H9 (cell line): ENCODE data around the gene SEC14L5. TPM values are rescaled to one million over a fixed set of nuclear protein-coding genes. Genes with fewer than 3 reads are reported as not detected.

Experiments used
- DNase-seq: peaks from one replicate; pipeline ENCODE4 v3.0.0-alpha.2; 2017
- H2AFZ ChIP-seq: one replicate; pipeline ENCODE4 v1.6.1; 2013; ENCODE audit warnings: mild to moderate bottlenecking, low read length, control low read depth, moderate library complexity
- H2AK5ac ChIP-seq: 2 replicates; pipeline ENCODE4 v1.6.1; 2013; ENCODE audit warnings: low read length, control low read depth, mixed read lengths; ENCODE audit not compliant: insufficient read length
- H2BK120ac ChIP-seq: one replicate; pipeline ENCODE4 v1.6.1; 2013; ENCODE audit warnings: low read depth, mild to moderate bottlenecking, low read length, control low read depth, inconsistent platforms; ENCODE audit not compliant: poor library complexity, severe bottlenecking
- H2BK12ac ChIP-seq: 2 replicates; pipeline ENCODE4 v1.6.1; 2013; ENCODE audit warnings: low read length, control low read depth, mixed read lengths, low read depth; ENCODE audit not compliant: insufficient read length
- H2BK15ac ChIP-seq: 2 replicates; pipeline ENCODE4 v1.6.1; 2013; ENCODE audit warnings: low read depth, low read length, control low read depth
- H2BK20ac ChIP-seq: one replicate; pipeline ENCODE4 v1.6.1; 2013; ENCODE audit warnings: low read depth, mild to moderate bottlenecking, low read length, control low read depth, inconsistent platforms; ENCODE audit not compliant: poor library complexity, severe bottlenecking
- H2BK5ac ChIP-seq: 2 replicates; pipeline ENCODE4 v1.6.1; 2013; ENCODE audit warnings: low read length, control low read depth, mixed read lengths; ENCODE audit not compliant: insufficient read length
- H3K14ac ChIP-seq: 2 replicates; pipeline ENCODE4 v1.6.1; 2013; ENCODE audit warnings: low read length, control low read depth; ENCODE audit not compliant: insufficient read depth
- H3K18ac ChIP-seq: 2 replicates; pipeline ENCODE4 v1.6.1; 2013; ENCODE audit warnings: low read depth, mild to moderate bottlenecking, mixed read lengths, low read length, control low read depth; ENCODE audit not compliant: insufficient read length
- H3K23ac ChIP-seq: 2 replicates; pipeline ENCODE4 v1.6.1; 2013; ENCODE audit warnings: low read length, control low read depth, mixed read lengths, low read depth; ENCODE audit not compliant: insufficient read length
- H3K23me2 ChIP-seq: 2 replicates; pipeline ENCODE4 v1.6.1; 2013; ENCODE audit warnings: low read depth, mild to moderate bottlenecking, mixed read lengths, low read length, control low read depth; ENCODE audit not compliant: insufficient read length, poor library complexity, severe bottlenecking
- H3K27ac ChIP-seq: 2 replicates; pipeline ENCODE4 v1.5.1; 2013; ENCODE audit warnings: low read length, control low read depth, mixed read lengths, low read depth; ENCODE audit not compliant: insufficient read length
- H3K27me3 ChIP-seq: 2 replicates; pipeline ENCODE4 v1.6.1; 2013; ENCODE audit warnings: low read length, control low read depth, inconsistent platforms; ENCODE audit not compliant: insufficient read depth
- H3K4ac ChIP-seq: 2 replicates; pipeline ENCODE4 v1.6.1; 2013; ENCODE audit warnings: low read depth, mild to moderate bottlenecking, control low read depth, inconsistent platforms, low read length, moderate library complexity
- H3K4me1 ChIP-seq: 2 replicates; pipeline ENCODE4 v1.6.1; 2013; ENCODE audit warnings: low read length, control low read depth, inconsistent platforms; ENCODE audit not compliant: insufficient read depth
- H3K4me2 ChIP-seq: 2 replicates; pipeline ENCODE4 v1.6.1; 2013; ENCODE audit warnings: low read length, control low read depth, mixed read lengths; ENCODE audit not compliant: insufficient read length, insufficient read depth
- H3K56ac ChIP-seq: 2 replicates; pipeline ENCODE4 v1.6.1; 2013; ENCODE audit warnings: low read depth, mild to moderate bottlenecking, mixed read lengths, low read length, control low read depth; ENCODE audit not compliant: insufficient read length
- H3K79me1 ChIP-seq: 2 replicates; pipeline ENCODE4 v1.6.1; 2013; ENCODE audit warnings: low read depth, mild to moderate bottlenecking, moderate library complexity, low read length, control low read depth, inconsistent platforms; ENCODE audit not compliant: insufficient read depth, poor library complexity, severe bottlenecking
- H3K79me2 ChIP-seq: 2 replicates; pipeline ENCODE4 v1.6.1; 2013; ENCODE audit warnings: low read length, control low read depth, inconsistent platforms; ENCODE audit not compliant: insufficient read depth
- H3K9ac ChIP-seq: 2 replicates; pipeline ENCODE4 v1.6.1; 2013; ENCODE audit warnings: low read length, control low read depth, mixed read lengths; ENCODE audit not compliant: insufficient read length; ENCODE audit errors: extremely low read depth
- H3K9me3 ChIP-seq: one replicate; pipeline ENCODE4 v1.6.1; 2013; ENCODE audit warnings: low read depth, low read length, inconsistent platforms; ENCODE audit not compliant: control insufficient read depth
- H3T11ph ChIP-seq: one replicate; pipeline ENCODE4 v1.6.1; 2013; ENCODE audit warnings: mild to moderate bottlenecking, low read length, control low read depth, inconsistent platforms
- H4K20me1 ChIP-seq: one replicate; pipeline ENCODE4 v1.6.1; 2013; ENCODE audit not compliant: control insufficient read depth, insufficient read length, insufficient read depth
- H4K5ac ChIP-seq: 2 replicates; pipeline ENCODE4 v1.6.1; 2013; ENCODE audit warnings: low read depth, mild to moderate bottlenecking, mixed read lengths, low read length, control low read depth; ENCODE audit not compliant: insufficient read length
- H4K8ac ChIP-seq: replicated peaks from 2 replicates; pipeline ENCODE4 v1.6.1; 2013; ENCODE audit warnings: low read length, control low read depth, mixed read lengths, low read depth; ENCODE audit not compliant: insufficient read length
- H4K91ac ChIP-seq: 2 replicates; pipeline ENCODE4 v1.6.1; 2013; ENCODE audit warnings: low read depth, mild to moderate bottlenecking, moderate library complexity, mixed read lengths, low read length, control low read depth; ENCODE audit not compliant: insufficient read length
- H3K27ac Mint-ChIP-seq, 3 experiments: 2 replicates in 2 of 3; 3 replicates in 1 of 3; pipeline ENCODE4 v1.8.0; 2020 to 2021; ENCODE audit warnings: mixed read lengths in 3 of 3, mild to moderate bottlenecking in 1 of 3, moderate library complexity in 1 of 3
- H3K27me3 Mint-ChIP-seq: 2 replicates; pipeline ENCODE4 v1.8.0; 2021; ENCODE audit warnings: low read depth, mild to moderate bottlenecking, moderate library complexity, mixed read lengths
- H3K36me3 Mint-ChIP-seq, 3 experiments: 2 replicates in 2 of 3; 3 replicates in 1 of 3; pipeline ENCODE4 v1.8.0; 2020 to 2021; ENCODE audit warnings: low read depth in 3 of 3, mixed read lengths in 3 of 3; ENCODE audit not compliant: insufficient read depth in 1 of 3
- H3K4me1 Mint-ChIP-seq, 2 experiments: 2 replicates each; pipeline ENCODE4 v1.8.0; 2020; ENCODE audit warnings: mixed read lengths in 2 of 2
- H3K4me3 Mint-ChIP-seq, 2 experiments: 2 replicates in 1 of 2; 3 replicates in 1 of 2; pipeline ENCODE4 v1.8.0; 2020 to 2021; ENCODE audit warnings: mild to moderate bottlenecking in 2 of 2, mixed read lengths in 2 of 2, moderate library complexity in 1 of 2
- H3K9me3 Mint-ChIP-seq, 2 experiments: 2 replicates in 1 of 2; 3 replicates in 1 of 2; pipeline ENCODE4 v1.8.0; 2020; ENCODE audit warnings: mild to moderate bottlenecking in 2 of 2, mixed read lengths in 2 of 2, moderate library complexity in 1 of 2
- WGBS: extraction: QIAGEN DNeasy Blood & Tissue Kit; methylation state at CpG from one replicate; pipeline ENCODE4 v1.1.7; 2013; ENCODE audit warnings: missing lambda C conversion rate, low lambda C conversion rate, mixed read lengths; ENCODE audit not compliant: insufficient read length; ENCODE audit errors: extremely low coverage; 5-methylcytosine and 5-hydroxymethylcytosine counted together
- total RNA-seq: library from RNA; stranded (reverse); gene quantifications from 2 replicates; pipeline ENCODE4 v1.2.1, GENCODE V29; 2021
- TF ChIP-seq, protein P1 (sequence below): fragments of 200-600 bp; sonication (generic); conservative IDR thresholded peaks from 3 replicates; pipeline ENCODE4 v1.8.0; 2021; ENCODE audit warnings: antibody characterized with exemption, mild to moderate bottlenecking

Gene SEC14L5
- total RNA-seq, 1 experiment from 2014 or later = 4.1 TPM

DNA sequence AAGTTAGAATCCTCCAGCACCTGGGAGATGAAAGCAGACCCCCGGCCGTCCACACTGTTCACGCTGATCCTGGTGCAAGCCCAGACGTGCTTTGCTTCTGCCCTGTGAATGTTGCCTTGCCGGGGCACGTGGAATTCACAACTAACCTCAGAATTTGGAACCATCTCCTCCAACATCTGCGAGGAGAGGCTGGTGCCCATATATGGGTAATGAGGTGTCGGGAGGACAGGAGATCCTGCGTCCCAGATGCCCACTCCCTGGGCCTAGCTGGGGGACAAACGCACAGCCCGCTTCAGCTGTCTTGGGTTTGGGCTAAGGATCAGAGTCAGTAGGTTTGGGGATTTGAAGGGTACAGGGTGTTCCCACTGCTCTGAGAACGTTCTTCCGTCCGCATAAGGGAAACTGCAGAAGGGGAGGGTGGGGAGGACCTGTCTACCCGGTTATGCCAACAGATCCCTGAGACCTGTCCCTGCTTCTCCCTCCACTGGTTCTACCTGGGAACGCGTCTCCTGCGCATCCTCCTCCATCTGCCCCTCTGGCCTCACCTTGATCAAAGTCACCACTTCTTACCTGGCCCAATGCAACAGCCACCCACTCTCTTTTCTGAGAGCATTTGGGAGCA, 35.3 kb upstream of the SEC14L5 start:
- H3K4me2 ChIP-seq = no peak overlapping the region
- no peak overlapping the region for H2BK120ac ChIP-seq
- H2BK15ac ChIP-seq = no peak overlapping the region
- TF ChIP-seq, protein P1, sequence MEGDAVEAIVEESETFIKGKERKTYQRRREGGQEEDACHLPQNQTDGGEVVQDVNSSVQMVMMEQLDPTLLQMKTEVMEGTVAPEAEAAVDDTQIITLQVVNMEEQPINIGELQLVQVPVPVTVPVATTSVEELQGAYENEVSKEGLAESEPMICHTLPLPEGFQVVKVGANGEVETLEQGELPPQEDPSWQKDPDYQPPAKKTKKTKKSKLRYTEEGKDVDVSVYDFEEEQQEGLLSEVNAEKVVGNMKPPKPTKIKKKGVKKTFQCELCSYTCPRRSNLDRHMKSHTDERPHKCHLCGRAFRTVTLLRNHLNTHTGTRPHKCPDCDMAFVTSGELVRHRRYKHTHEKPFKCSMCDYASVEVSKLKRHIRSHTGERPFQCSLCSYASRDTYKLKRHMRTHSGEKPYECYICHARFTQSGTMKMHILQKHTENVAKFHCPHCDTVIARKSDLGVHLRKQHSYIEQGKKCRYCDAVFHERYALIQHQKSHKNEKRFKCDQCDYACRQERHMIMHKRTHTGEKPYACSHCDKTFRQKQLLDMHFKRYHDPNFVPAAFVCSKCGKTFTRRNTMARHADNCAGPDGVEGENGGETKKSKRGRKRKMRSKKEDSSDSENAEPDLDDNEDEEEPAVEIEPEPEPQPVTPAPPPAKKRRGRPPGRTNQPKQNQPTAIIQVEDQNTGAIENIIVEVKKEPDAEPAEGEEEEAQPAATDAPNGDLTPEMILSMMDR = no peak
- H3K79me1 ChIP-seq = no peaks in the 10 kb centered on the region
- H3K27ac ChIP-seq = no peak overlapping the region
- WGBS = no CpG with 5 or more reads among the region's 18 CpGs
- H4K5ac ChIP-seq = no peak overlapping the region
- peaks cover 6% of the 10 kb centered on the region for H3K4me1 ChIP-seq
- peaks cover 8 to 9% of the 10 kb centered on the region in 2 experiments for H3K9me3 Mint-ChIP-seq
- H2BK12ac ChIP-seq = no peak overlapping the region
- no peaks in the 10 kb centered on the region; the same call in 1 of the 2 replicates for H3K27me3 Mint-ChIP-seq
- no peak overlapping the region for H4K8ac ChIP-seq
- H3K27ac Mint-ChIP-seq = peak overlapping the region in 2 of 3 experiments; percentile 86 to 89; a peak in 5 of 7 replicates
- no peaks in the 10 kb centered on the region for H3K79me2 ChIP-seq
- no peaks in the 10 kb centered on the region for H3K9me3 ChIP-seq
- H2BK20ac ChIP-seq = no peak overlapping the region
- H3K36me3 Mint-ChIP-seq = peaks cover 6 to 17% (median 10%) of the 10 kb centered on the region in 3 experiments
- no peak overlapping the region for H3K4ac ChIP-seq
- H3K23me2 ChIP-seq = no peaks in the 10 kb centered on the region
- no peak overlapping the region for H3T11ph ChIP-seq
- no peak overlapping the region for H4K91ac ChIP-seq
- no peak overlapping the region for H2AFZ ChIP-seq
- no peak overlapping the region for H3K14ac ChIP-seq
- DNase-seq = no peak
- H2BK5ac ChIP-seq = no peak overlapping the region
- H3K4me1 Mint-ChIP-seq = peaks cover 36 to 39% of the 10 kb centered on the region in 2 experiments
- H3K56ac ChIP-seq = no peak overlapping the region
- H2AK5ac ChIP-seq = no peak overlapping the region
- H3K23ac ChIP-seq = no peak overlapping the region
- H3K18ac ChIP-seq = no peak overlapping the region
- H3K9ac ChIP-seq = no peak overlapping the region
- H4K20me1 ChIP-seq = no peaks in the 10 kb centered on the region
- no peaks in the 10 kb centered on the region for H3K27me3 ChIP-seq
- no peak overlapping the region for H3K4me3 Mint-ChIP-seq
